A549 treated with ZK216348 at 1 μM for 4 hours (cell line): ENCODE measurements around the gene NPPC. TPM values are rescaled to one million over a fixed set of nuclear protein-coding genes. Genes with fewer than 3 reads are reported as not detected.

Source experiments
- total RNA-seq: library from RNA; stranded (reverse); fragments of 200-300 nt; extraction: Qiagen RNA extraction; gene quantifications from 5 replicates; pipeline ENCODE4 v1.2.3, GENCODE V29; 2022; ENCODE audit warnings: low read depth

NPPC gene, protein sequence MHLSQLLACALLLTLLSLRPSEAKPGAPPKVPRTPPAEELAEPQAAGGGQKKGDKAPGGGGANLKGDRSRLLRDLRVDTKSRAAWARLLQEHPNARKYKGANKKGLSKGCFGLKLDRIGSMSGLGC
- 0.14 to 0.41 TPM (median 0.24 TPM) in 3 of 5 replicates, not detected in the others for total RNA-seq

DNA sequence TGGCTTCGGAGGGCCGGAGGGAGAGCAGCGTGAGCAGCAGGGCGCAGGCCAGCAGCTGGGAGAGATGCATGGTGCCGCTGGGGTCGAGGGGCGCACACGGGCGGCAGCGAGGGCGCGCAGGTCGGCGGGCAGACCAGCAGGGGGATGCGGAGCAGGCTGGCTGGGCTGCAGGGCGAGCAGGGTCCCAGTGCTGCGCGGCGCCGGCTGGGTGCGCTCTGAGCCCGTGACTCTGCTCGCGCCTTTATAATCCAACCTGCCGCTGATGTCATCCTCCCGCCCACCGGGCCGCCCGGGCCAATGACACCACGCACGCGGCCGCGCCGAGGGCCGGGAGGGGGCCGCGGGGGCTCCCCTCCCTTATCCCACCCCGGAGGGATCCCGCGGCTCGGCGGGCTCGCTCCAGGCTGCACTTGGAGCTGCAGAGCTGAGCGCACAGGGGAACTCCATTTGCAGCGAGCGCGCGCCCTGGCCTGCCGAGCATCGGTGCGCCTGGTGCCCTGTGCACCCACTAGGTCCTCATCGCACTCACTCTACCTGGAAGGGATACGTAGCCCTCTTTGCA is at the start of gene NPPC:
TSS of gene NPPC (minus strand) at position 217 of the 562 bp plus-strand sequence. CDS start at position 70, 147 bp downstream.

GRCh38 chr2:231961349-231962166 is 35.4 kb upstream of the NPPC start, which contains the start of gene DIS3L2:
DIS3L2 (plus strand) TSS chr2:231961713; CDS start chr2:232014928, 53,215 bp downstream.

Other genes with a start within 250 kb of the NPPC start
- gene PTMA, start 217.9 kb downstream of the NPPC start, total RNA-seq = 1,592 to 1,810 TPM (median 1,697 TPM) in 5 replicates
- 19.6 to 25.5 TPM (median 24.0 TPM) in 5 replicates for gene PDE6D, start 145.1 kb downstream of the NPPC start, total RNA-seq
- 32.5 to 44.3 TPM (median 40.2 TPM) in 5 replicates for gene COPS7B, start 140.0 kb downstream of the NPPC start, total RNA-seq
- 9.5 to 15.2 TPM (median 13.9 TPM) in 5 replicates for gene DIS3L2, start 35.3 kb upstream of the NPPC start, total RNA-seq